ENCODE data around the gene PAWR.
"Not testable (repeated sequence)": the region's sequence is repeated elsewhere in the genome, so short reads cannot be mapped to it uniquely, and the experiment has no call there.

Gene PAWR

GRCh38 chr12:79650440-79650839, 40.3 kb downstream of the PAWR start:
- no peak for DNase-seq (ENCODE audit: low read depth in 1 of 2, low spot score in 1 of 2)

- DNase-seq (ENCODE audit: low read depth in 1 of 2, low spot score in 1 of 2) = no peak
Observed at GRCh38 chr12:79648881-79649280, 41.9 kb downstream of the PAWR start.

DNA sequence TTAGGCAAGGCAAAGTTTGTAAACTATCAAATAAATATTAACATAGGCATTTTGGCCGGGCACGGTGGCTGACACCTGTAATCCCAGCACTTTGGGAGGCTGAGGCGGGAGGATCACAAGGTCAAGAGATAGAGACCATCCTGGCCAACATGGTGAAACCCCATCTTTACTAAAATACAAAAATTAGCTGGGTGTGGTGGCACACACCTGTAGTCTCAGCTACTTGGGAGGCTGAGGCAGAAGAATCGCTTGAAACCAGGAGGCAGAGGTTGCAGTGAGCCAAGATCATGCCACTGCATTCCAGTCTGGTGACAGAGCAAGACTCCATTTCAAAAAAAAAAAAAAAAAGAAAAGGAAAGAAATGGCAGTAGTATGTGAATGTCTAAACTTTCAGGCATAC, 43.9 kb downstream of the PAWR start:
- not testable (repeated sequence) for DNase-seq (ENCODE audit: low read depth in 1 of 2, low spot score in 1 of 2)

DNA sequence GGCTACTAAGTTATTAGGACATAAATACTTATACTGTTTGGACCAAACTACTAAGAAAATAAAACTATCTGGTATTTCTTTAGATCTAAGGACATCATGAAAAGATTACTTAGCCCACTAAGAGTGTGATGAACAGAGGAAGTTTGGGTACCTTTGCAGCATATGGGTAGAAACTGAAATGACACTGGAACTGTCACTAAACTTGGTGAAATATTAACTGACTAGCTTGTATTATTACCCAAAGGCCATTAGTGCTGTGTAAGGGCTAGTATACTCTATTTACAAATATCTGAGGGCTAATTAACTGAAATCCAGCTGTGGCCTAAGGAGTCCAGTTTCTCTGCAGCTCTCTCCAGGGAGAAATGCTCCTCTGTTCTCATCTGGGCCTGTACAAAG, 45.5 kb downstream of the PAWR start:
- no peak for DNase-seq (ENCODE audit: low read depth in 1 of 2, low spot score in 1 of 2)

- no peak for DNase-seq (ENCODE audit: low read depth in 1 of 2, low spot score in 1 of 2)
Observed at GRCh38 chr12:79644274-79645234, 46.2 kb downstream of the PAWR start.

- DNase-seq (ENCODE audit: low read depth in 1 of 2, low spot score in 1 of 2) = no peak
Observed at GRCh38 chr12:79643821-79644220, 46.9 kb downstream of the PAWR start.

- DNase-seq (ENCODE audit: low read depth in 1 of 2, low spot score in 1 of 2) = no peak
Observed at GRCh38 chr12:79638490-79638889, 52.3 kb downstream of the PAWR start.

DNA sequence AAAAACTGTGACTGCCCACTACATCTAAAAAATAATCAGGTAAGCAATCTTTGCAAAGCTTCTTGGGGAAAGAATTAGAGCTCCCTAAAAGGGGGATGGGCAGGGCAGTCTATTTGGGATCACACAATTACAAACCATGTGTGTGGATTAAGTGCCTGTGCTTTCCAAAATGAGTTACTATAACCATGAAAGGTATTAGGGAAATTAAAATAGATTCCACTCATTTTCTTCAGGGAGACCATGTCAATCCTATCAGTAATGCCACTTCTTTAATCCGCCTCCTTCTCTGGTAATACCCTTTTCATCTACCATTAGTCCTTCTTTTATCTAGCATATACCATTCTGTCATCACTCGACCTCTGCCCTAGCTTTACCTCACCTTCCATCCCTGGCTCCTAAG, 53.7 kb downstream of the PAWR start:
- DNase-seq (ENCODE audit: low read depth in 1 of 2, low spot score in 1 of 2) = no peak

GRCh38 chr12:79635676-79636075, 55.1 kb downstream of the PAWR start:
- DNase-seq (ENCODE audit: low read depth in 1 of 2, low spot score in 1 of 2) = no peak

DNA sequence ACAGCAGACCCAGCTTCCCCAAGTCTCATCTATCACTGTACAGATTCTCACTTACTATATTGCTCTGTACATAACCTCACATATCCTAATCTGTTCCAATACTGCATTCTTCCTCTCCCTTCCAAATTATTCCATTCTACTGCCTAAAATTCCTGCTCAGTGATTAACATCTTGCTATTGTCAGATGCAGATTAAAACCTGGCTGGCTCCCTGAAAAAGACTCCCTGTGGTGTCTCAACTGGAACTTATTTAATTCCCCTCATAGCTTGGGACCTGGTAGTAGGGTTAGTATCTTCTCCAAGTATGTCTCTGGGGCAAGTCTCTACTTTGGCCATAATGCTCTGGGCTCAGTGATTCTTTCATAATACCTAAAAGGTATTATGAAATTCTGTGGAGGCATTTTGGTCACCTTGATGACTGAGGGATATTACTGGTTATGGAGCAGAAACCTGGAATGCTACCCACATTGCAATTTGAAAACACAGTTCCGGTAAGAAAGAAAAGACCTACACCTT, 55.8 kb downstream of the PAWR start:
- DNase-seq (ENCODE audit: low read depth in 1 of 2, low spot score in 1 of 2) = no peak

- DNase-seq (ENCODE audit: low read depth in 1 of 2, low spot score in 1 of 2) = no peak
Observed at GRCh38 chr12:79629561-79629960, 61.2 kb downstream of the PAWR start.

DNA sequence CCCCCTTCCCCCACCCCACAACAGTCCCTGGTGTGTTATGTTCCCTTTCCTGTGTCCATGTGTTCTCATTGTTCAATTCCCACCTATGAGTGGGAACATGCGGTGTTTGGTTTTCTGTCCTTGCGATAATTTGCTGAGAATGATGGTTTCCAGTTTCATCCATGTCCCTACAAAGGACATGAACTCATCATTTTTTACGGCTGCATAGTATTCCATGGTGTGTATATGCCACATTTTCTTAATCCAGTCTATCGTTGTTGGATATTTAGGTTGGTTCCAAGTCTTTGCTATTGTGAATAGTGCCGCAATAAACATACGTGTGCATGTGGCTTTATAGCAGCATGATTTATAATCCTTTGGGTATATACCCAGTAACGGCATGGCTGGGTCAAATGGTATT, 64.0 kb downstream of the PAWR start:
- DNase-seq (ENCODE audit: low read depth in 1 of 2, low spot score in 1 of 2) = not testable (repeated sequence)

GRCh38 chr12:79624378-79624777, 66.4 kb downstream of the PAWR start:
- DNase-seq (ENCODE audit: low read depth in 1 of 2, low spot score in 1 of 2) = no peak

DNA sequence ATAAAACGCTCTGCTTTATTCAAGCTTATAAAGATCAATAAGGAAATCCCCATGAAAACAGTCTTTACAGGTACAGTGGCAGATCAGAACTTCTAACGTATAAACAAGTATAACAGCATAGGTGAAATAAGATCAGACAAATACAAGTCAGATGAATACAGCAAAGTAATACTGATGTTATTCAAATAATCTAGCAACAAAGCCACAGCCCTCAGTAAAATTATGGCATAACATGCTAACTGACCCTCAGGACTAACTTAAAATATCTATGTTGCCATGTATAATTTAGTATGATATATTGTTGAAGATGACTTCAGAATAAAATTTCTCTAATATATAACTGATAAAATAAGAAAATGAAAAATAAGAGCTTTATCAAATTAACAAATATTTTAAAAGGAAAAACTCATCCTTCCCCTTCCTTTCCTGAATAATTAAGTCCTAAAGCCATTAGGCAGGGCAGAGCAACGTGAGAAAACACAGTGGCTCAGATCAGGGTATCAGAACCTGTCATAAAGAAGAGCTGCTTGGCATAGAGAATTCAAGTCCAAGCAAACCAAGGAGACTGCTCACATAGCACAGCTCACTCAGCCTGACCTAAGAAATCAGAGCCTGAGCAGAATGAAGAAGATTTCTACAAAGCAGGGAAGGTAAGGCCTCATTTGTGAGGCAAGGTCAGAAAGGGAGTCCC, 70.7 kb downstream of the PAWR start:
- no peak for DNase-seq (ENCODE audit: low read depth in 1 of 2, low spot score in 1 of 2)

DNA sequence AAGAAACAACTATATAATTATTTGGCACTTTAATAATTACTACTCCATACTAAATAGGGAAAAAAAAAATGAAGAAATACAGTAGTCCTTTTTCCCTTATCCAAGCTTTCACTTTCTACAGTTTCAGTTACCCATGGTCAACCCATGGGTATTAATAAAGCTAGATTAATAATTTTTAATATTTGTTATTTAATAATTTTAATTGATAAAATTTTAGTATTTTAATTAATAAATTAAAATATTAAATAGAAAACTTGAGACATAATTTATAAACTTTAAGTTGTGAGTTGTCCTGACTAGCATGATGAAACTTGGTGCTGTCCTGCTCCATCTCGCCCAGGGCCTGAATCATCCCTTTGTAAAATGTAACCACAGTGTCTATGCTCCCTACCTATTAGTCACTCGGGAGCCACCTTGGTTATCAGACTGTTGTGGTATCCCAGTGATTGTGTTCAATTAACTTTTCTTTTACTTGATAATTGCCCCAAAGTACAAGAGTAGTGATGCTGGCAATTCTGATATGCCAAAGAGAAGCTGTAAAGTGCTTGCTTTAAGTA, 71.8 kb downstream of the PAWR start:
- DNase-seq (ENCODE audit: low read depth in 1 of 2, low spot score in 1 of 2) = no peak

DNA sequence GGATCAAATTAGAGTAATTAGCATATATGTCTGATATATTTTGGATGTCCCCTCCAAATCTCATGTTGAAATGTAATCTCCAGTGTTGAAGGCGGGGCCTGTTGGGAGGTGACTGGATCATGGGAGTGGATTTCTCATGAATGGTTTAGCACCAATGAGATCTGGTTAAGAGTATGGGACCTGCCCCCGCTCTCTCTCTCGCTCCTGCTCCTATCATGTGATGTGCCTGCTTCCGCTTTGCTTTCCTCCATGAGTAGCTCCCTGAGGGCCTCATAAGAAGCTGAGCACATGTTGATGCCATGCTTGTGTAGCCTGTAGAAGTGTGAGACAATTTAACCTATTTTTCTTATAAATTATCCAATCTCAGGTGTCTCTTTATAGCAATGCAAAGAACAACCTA, 73.1 kb downstream of the PAWR start:
- DNase-seq (ENCODE audit: low read depth in 1 of 2, low spot score in 1 of 2) = no peak

DNA sequence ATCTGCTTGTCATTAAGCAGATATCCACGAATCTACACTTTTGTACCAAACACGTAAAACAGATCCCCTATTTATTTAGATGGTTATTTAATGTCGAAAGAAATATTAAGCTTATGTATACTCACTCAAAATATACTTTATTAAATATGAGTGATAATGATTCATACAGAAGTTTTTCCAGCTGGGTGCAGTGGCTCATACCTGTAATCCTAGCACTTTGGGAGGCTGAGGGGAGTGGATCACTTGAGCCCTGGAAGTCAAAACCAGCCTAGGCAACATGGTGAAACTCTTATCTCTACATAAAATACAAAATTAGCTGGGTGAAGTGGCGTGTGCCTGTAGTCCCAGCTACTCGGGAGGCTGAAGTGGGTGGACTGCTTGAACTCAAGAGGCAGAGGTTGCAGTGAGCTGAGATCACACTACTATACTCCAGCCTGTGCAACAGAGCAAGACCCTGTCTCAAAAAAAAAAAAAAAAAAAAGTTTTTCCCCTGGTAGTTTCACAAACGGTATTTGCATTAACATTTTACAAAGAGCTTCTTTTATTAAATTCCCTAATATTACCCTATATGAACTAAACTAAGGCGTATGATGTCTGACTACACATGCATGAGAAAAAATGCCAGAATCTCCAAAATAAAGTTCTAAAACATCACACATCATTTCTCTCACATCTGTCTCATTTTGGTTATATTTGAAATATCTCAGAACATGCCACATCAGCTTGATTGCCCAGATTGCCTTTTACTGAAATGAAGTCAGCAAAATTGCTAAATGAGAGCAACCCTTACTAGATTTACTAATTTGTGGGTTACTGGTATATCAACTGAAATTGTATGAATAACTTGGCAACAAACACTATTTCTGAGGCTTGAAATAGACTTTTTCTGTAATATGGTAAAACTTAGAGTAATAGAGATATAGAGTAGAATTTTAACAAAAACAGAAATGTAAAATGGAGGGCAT, 74.9 kb downstream of the PAWR start:
- no peak for DNase-seq (ENCODE audit: low read depth in 1 of 2, low spot score in 1 of 2)

GRCh38 chr12:79614730-79615129, 76.0 kb downstream of the PAWR start:
- no peak for DNase-seq (ENCODE audit: low read depth in 1 of 2, low spot score in 1 of 2)

DNA sequence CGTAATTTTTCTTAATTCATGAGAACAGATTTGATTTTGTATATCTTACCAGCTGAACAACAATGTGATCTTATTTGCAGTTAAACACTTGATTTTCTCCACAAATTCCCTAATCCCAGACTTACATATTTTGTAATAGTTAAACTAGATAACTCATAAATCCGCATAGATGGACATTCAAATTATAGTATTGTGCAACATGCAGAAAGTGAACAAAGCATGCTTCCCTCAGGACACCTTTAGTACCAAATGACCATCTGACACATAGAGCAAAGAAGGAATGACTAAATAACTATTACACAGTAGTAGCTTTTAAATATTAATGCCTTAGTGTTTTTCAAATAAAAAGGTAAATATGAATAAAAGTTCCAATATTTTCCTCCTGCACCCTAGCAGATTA, 88.9 kb downstream of the PAWR start:
- no peak for DNase-seq (ENCODE audit: low read depth in 1 of 2, low spot score in 1 of 2)

- no peak for DNase-seq (ENCODE audit: low read depth in 1 of 2, low spot score in 1 of 2)
Observed at GRCh38 chr12:79597910-79598309, 92.9 kb downstream of the PAWR start.
